ENCODE measurements around the gene MYBPC1.

DNA sequence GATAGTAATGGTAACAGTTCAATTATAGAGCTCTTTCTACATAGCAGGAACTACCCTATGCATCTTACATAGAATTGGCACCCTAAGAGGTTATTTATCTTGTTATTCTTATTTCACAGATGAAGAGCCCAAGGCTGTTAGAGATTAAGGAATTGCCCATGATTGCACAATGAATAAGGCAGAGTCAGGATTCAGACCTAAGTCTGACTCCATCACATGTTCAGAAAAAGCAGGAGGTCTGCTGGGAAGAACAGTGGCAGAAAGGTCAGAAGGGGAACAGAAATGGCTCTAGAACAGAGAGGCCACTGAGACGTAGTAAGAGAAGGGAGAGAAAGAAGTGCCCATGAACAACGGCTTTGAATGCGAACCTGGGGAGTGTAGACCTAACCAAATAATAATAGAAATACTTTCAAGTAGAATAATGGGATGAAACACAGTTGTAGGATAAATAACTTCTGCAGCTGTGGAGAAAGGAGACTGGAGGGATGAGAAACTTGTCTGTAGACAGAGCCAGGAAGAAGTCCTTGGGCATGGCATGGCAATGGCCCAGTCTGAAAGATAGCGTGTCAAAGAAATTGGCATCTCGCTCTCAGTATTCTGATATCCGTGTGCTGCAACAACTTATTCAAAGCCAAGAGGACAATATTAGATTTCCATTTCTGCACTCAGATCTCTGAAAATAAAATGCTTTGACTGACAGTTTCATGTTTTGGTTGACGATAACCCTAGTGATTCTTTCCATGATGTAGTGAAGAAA is 17.6 kb downstream of the MYBPC1 start:
- TF ChIP-seq BHLHE40 (IDR thresholded peaks at IDR 0.05; ENCODE audit: borderline replicate concordance) (no peak), SUZ12 (IDR thresholded peaks at IDR 0.05) (no peak), FOXA1 (IDR thresholded peaks at IDR 0.05) (no peak), FOXM1 (IDR thresholded peaks at IDR 0.05; ENCODE audit: borderline replicate concordance) (no peak)
- TF ChIP-seq, protein P1, sequence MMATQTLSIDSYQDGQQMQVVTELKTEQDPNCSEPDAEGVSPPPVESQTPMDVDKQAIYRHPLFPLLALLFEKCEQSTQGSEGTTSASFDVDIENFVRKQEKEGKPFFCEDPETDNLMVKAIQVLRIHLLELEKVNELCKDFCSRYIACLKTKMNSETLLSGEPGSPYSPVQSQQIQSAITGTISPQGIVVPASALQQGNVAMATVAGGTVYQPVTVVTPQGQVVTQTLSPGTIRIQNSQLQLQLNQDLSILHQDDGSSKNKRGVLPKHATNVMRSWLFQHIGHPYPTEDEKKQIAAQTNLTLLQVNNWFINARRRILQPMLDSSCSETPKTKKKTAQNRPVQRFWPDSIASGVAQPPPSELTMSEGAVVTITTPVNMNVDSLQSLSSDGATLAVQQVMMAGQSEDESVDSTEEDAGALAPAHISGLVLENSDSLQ (IDR thresholded peaks at IDR 0.05) = no peak

Data from HEK293T (cell line).